Testis (tissue), 2 donors: ENCODE results near the gene FRG2.
"Not testable (repeated sequence)": the region's sequence is repeated elsewhere in the genome, so short reads cannot be mapped to it uniquely, and the experiment has no call there.

Source experiments
- CTCF ChIP-seq, 3 experiments: fragments of 450-650 bp in 2 of 3; fragments of 200-600 bp in 1 of 3; sonication (generic) in 1 of 3; IDR thresholded peaks; one replicate each; pipeline ENCODE4 v1.5.1; 2016 to 2019; ENCODE audit warnings: antibody characterized with exemption in 3 of 3, mild to moderate bottlenecking in 2 of 3, moderate library complexity in 1 of 3
- POLR2A ChIP-seq: fragments of 450-650 bp; IDR thresholded peaks from one replicate; pipeline ENCODE4 v1.6.1; 2017; ENCODE audit warnings: antibody characterized with exemption, mild to moderate bottlenecking, moderate library complexity

GRCh38 chr4:189983916-189984526 lies 43.0 kb downstream of the FRG2 start:
- TF ChIP-seq POLR2A; CTCF (IDR thresholded peaks at IDR 0.05): not testable (repeated sequence)
